HL-60 (cell line): ENCODE measurements around the gene GADD45GIP1.
A peak's percentile ranks its signal among the peaks of the same experiment; 100 is the strongest.

Experiments used
- DNase-seq, 2 experiments: peaks; one replicate each; pipeline ENCODE4 v3.0.0-alpha.2; 2010 to 2020; ENCODE audit warnings: low read depth in 1 of 2, low spot score in 1 of 2
- H3K27ac ChIP-seq: fragments of 250-450 bp; sonication (Bioruptor Pico); replicated peaks from 2 replicates; pipeline ENCODE4 v1.5.1; 2020; ENCODE audit warnings: mild to moderate bottlenecking, moderate library complexity
- H3K27me3 ChIP-seq: fragments of 250-450 bp; sonication (Bioruptor Pico); 2 replicates; pipeline ENCODE4 v1.5.1; 2021; ENCODE audit warnings: mild to moderate bottlenecking, moderate library complexity; ENCODE audit not compliant: insufficient read depth, poor library complexity, severe bottlenecking
- H3K4me3 ChIP-seq: replicated peaks from 2 replicates; pipeline ENCODE4 v1.5.1; 2011; ENCODE audit warnings: mild to moderate bottlenecking, control low read depth, low read length; ENCODE audit not compliant: insufficient read depth
- GABPA ChIP-seq: IDR thresholded peaks from 2 replicates; pipeline ENCODE4 v1.6.1; 2012; ENCODE audit warnings: low read depth
- POLR2AphosphoS5 ChIP-seq: IDR thresholded peaks from 2 replicates; pipeline ENCODE4 v1.6.1; 2012; ENCODE audit warnings: low read depth
- SPI1 ChIP-seq: IDR thresholded peaks from 2 replicates; pipeline ENCODE4 v1.6.1; 2012; ENCODE audit warnings: low read depth, mild to moderate bottlenecking, borderline replicate concordance
- TF ChIP-seq, protein P1 (sequence below): IDR thresholded peaks from one replicate; pipeline ENCODE4 v1.5.1; 2011; ENCODE audit warnings: low read length, control low read depth, inconsistent platforms; ENCODE audit not compliant: insufficient read depth
- TF ChIP-seq, protein P2 (sequence below): IDR thresholded peaks from 2 replicates; pipeline ENCODE4 v1.6.1; 2012; ENCODE audit warnings: low read depth; ENCODE audit not compliant: insufficient replicate concordance

Gene GADD45GIP1

DNA sequence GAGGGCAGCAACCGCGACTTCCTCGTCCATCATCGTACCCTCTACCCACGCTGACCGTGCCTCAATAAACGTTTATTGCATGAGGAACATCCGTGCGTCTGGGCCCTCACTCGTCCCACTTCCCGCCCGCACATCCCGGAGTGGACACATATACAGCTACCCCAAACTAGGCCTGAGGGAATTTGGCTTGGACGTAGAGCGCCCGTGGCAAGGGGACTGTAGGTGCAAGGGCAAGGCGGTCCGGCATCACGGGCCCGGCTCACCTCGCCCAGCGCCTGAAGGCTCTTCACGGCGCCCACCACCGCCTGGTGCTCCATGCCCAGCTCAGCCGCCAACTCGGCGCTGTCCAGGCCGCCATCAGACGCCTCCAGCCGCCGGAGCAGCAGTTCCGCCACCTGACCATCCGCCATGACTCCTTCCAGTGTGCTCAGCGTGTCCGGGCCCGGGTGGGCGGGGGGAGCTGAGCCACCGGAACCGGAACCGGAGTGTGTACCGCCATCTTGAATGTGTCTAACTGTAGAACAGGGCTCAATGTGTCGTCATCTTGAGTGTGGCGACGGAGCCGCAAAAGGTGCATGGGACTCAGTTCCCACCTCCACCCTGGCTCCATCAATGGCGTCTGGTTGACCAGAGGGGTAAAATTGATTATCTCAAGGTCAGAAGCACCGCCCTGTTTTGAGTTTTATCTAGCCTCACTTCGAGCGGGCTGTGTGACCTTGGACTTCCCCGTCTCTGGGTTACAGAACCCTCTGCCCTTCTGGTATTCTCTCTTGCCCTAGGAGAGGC, 23.5 kb downstream of the GADD45GIP1 start, which contains the start of gene FARSA:
Gene FARSA (minus strand): TSS at position 425 of the 786 bp plus-strand sequence. CDS start 15 bp downstream, at position 410.
- peak; percentile 93 to 94 for DNase-seq
- Histone ChIP-seq H3K27ac (peak within 1 kb of the TSS; percentile 94), H3K4me3 (peak within 1 kb of the TSS; percentile 97), H3K27me3 (no peaks in the 10 kb centered on the region)
- TF ChIP-seq POLR2AphosphoS5: peak; percentile 100
- TF ChIP-seq, protein P1, sequence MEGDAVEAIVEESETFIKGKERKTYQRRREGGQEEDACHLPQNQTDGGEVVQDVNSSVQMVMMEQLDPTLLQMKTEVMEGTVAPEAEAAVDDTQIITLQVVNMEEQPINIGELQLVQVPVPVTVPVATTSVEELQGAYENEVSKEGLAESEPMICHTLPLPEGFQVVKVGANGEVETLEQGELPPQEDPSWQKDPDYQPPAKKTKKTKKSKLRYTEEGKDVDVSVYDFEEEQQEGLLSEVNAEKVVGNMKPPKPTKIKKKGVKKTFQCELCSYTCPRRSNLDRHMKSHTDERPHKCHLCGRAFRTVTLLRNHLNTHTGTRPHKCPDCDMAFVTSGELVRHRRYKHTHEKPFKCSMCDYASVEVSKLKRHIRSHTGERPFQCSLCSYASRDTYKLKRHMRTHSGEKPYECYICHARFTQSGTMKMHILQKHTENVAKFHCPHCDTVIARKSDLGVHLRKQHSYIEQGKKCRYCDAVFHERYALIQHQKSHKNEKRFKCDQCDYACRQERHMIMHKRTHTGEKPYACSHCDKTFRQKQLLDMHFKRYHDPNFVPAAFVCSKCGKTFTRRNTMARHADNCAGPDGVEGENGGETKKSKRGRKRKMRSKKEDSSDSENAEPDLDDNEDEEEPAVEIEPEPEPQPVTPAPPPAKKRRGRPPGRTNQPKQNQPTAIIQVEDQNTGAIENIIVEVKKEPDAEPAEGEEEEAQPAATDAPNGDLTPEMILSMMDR: no peak
- peak; percentile 93 for TF ChIP-seq GABPA
- TF ChIP-seq SPI1: 0 out of 2 replicates have a peak, but pooled peaks have one; percentile 4
- TF ChIP-seq, protein P2, sequence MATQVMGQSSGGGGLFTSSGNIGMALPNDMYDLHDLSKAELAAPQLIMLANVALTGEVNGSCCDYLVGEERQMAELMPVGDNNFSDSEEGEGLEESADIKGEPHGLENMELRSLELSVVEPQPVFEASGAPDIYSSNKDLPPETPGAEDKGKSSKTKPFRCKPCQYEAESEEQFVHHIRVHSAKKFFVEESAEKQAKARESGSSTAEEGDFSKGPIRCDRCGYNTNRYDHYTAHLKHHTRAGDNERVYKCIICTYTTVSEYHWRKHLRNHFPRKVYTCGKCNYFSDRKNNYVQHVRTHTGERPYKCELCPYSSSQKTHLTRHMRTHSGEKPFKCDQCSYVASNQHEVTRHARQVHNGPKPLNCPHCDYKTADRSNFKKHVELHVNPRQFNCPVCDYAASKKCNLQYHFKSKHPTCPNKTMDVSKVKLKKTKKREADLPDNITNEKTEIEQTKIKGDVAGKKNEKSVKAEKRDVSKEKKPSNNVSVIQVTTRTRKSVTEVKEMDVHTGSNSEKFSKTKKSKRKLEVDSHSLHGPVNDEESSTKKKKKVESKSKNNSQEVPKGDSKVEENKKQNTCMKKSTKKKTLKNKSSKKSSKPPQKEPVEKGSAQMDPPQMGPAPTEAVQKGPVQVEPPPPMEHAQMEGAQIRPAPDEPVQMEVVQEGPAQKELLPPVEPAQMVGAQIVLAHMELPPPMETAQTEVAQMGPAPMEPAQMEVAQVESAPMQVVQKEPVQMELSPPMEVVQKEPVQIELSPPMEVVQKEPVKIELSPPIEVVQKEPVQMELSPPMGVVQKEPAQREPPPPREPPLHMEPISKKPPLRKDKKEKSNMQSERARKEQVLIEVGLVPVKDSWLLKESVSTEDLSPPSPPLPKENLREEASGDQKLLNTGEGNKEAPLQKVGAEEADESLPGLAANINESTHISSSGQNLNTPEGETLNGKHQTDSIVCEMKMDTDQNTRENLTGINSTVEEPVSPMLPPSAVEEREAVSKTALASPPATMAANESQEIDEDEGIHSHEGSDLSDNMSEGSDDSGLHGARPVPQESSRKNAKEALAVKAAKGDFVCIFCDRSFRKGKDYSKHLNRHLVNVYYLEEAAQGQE: peak; percentile 79

DNA sequence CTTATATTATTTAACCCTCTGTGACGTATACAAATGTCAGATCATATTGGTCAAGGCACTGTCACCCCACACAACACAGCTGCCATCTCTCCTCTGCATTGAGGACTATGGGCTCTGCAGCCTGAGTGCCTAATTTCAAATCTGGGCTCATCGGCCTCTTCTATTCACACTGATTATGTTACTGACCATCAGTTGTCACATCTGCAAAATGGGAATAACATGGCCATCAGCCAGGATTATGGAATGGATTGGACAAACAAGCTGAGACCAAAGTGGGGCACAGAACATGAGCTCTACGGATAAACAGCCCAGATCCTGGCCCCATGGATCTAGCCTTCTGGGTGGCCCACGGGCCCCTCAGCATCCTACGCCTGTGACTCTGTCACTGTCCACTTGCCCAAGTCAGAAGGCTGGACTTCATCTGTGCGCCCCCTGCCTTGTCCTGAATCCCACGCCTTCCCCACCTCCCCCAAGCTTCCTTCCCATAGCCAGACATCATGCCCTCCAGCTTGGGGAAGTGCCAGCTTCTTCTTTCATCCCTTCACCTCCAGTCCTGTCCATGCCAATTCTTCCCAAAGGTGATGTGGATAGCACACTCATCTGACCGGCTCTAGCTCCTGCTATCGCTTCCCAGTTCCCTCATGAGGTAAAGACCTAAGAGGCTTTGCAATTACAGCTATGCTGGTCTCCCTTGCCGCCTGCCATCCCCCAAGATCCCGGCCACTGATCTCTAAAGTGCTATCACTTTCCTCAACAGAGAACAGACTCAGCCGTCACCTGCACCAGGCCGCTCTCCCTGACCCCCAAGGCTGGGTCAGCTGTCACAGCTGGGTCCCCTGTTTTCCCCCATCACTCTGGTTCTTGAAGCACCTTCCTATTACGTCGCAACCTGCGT, 24.4 kb downstream of the GADD45GIP1 start:
- no peaks in the 10 kb centered on the region for H3K27me3 ChIP-seq
- TF ChIP-seq POLR2AphosphoS5 (no peak), SPI1 (peak; percentile 67; the same call in 1 of the 2 replicates)
- H3K27ac ChIP-seq: peak overlapping the region; percentile 94
- DNase-seq: no peak
- H3K4me3 ChIP-seq: peak overlapping the region; percentile 97

DNA sequence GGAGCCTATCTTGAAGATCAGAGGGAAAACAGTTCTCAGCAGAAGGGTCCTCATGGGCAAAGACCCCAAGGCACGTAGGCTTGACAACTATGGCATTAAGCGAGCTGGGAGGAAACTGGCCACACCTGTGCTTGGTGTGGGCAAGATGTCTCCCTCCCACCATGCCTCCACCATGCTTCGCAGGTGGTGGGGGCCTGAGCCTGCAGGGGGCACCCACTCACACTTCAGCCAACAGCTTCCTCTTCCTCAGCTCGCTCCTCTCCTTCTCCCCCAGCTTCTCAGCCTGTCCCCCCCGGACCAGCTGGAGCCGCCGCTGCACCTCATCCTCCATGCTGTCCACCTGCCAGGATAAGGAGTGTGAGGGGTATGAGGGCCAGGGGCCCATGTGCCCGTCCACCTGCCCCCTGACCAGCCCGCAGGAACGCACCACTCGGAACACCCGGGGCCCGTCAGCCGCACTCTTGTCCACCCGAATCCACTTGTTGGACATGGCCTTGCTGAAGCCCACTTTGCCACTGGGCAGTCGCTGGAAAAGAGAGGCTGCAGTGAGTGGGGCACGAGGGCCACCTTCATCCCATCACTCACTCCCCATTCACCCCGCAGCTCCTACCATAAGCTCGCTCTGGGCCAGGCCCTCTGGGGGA, 26.9 kb downstream of the GADD45GIP1 start:
- peak in 1 of 2 experiments; percentile 73 for DNase-seq
- TF ChIP-seq POLR2AphosphoS5: peak; percentile 73
- TF ChIP-seq, protein P1: peak; percentile 19
- peak; percentile 49; the same call in 1 of the 2 replicates for TF ChIP-seq SPI1
- no peak for TF ChIP-seq GABPA
- TF ChIP-seq, protein P2: no peak
- Histone ChIP-seq H3K27me3 (no peaks in the 10 kb centered on the region), H3K4me3 (no peak overlapping the region), H3K27ac (peak overlapping the region; percentile 94)
